ENCODE data around the gene ARHGAP23.

ARHGAP23 gene

GRCh38 chr17:38442548-38442947 is 14.3 kb downstream of the ARHGAP23 start:
- DNase-seq = no peak

- no peak for DNase-seq
Measured at GRCh38 chr17:38443356-38444031, 15.2 kb downstream of the ARHGAP23 start.

- DNase-seq = no peak
Measured at GRCh38 chr17:38444151-38444550, 15.9 kb downstream of the ARHGAP23 start.

GRCh38 chr17:38447502-38448085 is 19.3 kb downstream of the ARHGAP23 start:
- DNase-seq = no peak

DNA sequence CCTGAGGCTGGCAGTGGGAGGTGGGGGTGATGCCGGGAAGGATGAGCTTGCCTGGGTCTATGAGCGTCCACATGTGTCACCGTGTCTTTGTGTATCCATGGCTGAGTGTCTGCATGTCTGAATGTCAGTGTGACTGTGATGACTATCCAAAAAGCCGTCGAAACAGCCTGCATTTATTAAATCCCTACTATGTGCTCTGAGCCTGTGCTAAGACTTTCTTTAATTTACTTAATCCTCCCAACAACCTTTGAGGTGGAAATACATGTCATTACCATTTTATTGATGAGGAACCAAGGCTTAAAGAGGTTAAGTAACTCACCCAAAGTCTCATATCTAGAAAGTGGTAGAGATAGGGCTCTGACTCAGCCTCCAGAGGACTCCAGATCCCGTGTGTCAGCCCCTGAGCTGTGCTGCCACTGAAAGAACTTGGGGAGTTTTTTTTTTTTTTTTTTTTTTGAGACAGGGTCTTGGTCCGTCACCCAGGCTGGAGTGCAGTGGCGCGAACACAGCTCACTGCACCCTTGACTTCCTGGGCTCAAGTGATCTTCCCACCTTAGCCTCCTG is 20.0 kb downstream of the ARHGAP23 start:
- no peak for DNase-seq

GRCh38 chr17:38449364-38449763 is 21.1 kb downstream of the ARHGAP23 start:
- DNase-seq = no peak

GRCh38 chr17:38450557-38451029 is 22.3 kb downstream of the ARHGAP23 start:
- DNase-seq = no peak

DNA sequence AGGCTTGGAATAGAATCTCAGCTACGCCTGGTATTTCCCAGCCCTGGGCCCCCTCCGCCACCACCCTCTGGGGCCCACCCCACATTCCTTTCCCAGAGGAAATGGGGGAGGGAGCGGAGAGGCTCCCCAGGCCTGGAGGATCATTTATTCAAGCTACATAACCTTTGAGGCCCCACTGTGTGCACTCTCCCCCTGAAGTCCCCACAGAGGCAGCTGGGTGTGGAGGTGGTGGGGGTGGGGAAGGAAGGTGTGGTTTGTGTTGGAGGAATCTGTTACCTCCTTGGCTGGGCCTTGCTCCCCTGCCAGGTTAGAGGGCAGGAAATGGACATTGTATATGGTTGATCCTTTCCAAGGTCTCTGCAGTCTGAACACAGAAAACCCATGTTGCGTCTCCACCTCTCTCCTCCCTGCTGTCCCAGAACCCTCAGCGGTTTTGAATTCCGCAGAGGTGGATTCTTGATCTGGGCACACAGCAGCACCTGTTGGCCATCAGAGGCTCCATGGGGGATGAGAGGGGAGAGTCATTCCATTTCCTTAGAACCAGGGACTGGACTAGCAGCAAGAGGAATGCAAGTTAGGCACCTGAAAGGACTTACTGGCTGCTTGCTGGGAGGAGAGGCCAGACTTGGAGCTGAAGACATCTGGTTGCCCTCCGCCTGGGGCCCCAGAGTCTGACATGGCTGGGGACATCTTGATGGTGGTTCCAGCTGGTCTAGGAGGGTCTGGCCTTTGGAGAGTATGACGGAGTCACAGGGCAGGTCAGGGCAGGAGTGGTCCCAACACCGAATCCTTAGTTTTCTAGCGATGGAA is 23.0 kb downstream of the ARHGAP23 start:
- DNase-seq = no peak

- DNase-seq = no peak
Measured at GRCh38 chr17:38451840-38452529, 23.7 kb downstream of the ARHGAP23 start.

DNA sequence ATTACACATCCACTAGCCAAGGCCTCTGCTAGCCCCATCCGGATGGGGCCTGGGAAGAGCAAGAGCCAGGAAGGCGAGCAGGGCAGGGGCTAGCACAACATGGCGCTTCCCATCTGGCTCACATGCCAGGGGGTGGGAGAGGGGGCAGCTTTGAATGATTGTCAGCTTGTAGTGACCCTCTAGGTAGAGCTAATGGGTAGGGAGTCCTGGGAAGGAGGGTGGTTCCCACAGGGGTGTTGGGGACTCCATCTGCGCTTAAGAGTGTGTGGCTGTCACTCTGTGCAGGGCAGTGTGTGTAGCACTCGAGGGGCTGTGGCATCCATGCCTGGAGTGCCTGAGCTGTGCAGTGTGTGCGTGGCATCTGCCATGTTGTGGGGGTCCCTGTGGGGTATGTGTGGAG is 24.5 kb downstream of the ARHGAP23 start:
- no peak for DNase-seq

DNA sequence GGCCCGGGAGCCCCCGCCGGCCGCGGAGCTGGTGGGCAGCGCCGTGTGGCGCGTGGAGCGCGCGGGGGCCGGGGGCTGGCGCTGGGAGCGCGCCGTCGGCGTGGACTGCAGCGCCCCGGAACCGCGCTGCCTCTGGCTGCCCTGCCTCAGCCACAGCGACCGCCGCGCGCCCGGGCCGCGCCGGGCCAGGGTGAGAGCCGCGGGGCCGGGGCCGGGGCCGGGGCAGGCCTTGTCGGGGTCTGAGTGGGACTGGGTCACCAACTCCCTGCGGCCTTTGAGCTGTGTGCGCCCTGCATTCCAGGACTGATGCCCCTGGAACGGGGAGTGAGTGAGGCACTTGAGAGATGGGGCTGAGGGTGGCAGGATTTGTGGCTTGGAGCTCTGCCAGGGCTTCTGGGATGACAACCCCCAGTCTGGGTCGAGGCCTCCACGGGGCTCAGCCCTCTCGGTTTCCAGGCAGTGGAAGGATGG is 25.7 kb downstream of the ARHGAP23 start:
- DNase-seq = no peak

DNA sequence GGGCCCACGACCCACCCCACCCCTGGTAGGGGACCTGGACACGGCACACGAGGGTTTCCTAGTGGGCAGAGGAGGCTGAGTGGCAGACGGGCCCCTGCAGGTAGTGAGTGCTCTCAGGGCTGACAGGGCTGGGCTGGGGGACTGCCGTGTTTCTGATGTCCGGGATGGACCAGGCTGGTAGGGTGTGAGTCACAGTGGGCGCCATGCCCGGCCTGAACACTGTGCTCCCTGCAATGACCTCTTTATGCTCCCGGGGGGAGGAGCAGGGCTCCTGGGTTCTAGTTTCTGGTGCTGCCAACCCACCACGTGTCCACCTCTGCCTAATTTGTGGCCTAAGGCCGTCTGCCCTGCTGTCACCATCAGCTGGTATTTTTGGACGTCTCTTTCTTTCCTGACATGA is 26.3 kb downstream of the ARHGAP23 start:
- DNase-seq = no peak

- DNase-seq = no peak
Measured at GRCh38 chr17:38455288-38455915, 27.1 kb downstream of the ARHGAP23 start.

DNA sequence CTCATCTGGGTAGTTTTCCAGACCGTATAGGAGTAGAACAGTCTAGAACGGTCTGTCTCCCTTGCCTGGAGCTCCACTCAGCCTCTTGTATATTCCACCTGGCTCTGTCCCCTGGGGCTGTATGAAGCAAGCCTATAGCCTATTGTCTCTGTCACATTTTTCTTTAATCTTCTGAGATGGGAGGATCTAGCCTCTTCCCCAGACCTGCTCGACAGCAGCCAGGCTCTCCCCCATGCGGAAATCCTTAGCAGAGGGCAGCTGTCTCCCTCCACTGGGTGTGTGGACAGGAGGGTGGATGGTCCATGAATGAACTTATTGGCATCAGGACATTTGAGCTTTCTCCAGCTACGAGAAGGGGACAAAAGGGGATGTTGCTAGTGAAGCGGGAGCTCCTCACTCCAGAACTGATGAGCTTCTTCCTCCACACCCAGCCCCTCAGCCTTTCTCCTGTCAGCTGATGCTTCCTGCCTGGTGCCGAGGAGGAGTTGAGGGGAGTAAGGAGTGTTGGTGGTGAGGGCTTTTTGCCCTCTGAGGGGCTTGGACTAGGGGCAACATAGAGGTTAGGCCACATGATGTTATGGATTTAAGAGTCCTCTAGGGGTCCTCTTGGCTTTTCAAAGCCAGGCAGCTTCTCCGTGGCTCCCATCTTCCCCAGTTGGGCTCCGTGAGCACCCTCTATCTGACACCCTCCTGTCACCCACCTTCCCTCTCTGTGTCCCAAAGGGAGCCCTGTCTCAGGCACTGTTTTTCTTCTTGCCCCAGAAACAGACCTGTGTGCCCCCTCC is 28.0 kb downstream of the ARHGAP23 start:
- no peak for DNase-seq

DNA sequence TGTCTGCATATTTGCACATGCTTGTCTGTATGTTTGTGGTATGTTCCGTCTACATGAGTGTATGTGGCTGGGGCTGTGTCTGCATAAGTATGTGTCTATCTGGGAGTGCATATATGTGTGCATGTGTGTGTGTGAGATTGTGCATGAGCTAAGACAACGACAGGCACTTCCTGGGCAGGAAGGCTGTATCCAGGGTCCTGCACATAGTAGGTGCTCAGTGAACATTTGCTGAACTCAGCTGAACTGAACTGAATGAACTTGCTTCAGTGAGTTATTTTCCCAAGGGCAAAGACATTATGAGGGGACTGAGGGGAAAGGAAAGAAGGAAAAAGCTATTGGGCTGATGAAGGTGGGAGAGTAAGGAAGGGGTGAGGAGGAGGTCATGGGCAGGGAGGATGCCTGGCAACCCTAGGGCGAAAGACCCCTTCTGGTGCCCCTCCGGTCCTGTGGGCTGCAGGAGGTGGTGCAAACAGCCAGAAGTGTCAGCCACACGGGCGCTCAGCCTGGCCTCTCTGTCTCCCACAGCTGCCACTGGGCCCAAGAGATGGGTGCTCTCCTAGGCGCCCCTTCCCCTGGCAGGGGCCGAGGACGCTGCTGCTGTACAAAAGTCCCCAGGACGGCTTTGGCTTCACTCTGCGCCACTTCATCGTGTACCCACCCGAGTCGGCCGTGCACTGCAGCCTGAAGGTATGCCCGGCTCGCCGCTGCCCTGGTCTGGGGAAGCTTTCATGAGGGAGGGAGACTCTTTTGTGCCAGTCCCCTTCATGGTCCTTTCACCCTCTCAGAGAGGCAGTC is 29.5 kb downstream of the ARHGAP23 start:
- DNase-seq = no peak

DNA sequence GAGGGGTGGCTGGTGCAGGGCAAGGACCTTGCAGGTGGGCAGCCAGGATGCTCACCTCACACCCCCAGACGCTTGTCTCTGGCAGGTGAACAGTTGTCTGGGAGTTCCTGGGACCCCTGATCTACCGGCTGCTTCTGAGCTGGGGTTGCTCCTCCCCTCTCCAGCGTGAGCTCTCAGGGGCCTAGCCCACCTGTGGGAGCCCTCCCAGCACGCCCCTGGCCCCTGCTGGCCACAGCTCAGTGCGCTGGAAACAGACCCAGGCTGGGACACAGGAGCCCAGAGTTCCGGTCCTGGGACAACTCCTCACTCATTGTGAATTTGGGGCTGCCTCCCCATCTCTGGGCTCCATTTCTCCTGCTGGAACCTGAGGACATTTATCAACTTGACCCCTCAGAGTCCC is 30.3 kb downstream of the ARHGAP23 start:
- DNase-seq = no peak

- DNase-seq = no peak
Measured at GRCh38 chr17:38459567-38459966, 31.3 kb downstream of the ARHGAP23 start.

DNA sequence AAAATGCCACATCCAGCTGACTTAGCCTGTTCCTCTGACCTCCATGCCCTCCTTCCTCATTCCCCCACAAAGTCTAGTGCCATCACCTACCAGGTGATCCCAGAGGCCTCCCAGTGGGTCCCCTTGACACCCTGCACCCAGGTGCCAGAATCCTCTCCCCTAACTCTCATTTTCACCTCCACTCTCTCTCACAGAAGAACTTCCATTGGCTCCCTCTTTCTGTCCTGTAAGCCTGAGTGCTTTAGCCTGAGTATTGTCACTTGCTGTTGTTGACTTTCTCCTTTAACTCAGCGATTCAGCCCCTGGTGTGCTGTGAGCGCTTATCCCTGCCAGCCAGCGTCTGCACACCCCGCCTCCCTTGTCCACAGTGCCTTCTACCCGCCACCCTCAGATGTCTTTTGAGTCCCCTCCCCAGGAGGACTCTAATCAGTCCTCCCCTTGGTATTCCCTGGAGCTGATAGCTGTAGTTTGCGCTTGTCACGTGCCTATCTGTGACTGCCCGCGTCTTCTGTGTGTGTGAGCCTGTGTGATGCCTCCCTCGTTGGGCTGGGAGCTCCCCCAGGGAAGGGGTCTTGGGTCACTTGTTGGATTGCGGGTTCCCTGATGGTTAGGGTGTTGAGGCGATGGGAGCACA is 31.9 kb downstream of the ARHGAP23 start:
- DNase-seq = no peak

- DNase-seq = no peak
Measured at GRCh38 chr17:38460716-38461630, 32.7 kb downstream of the ARHGAP23 start.
